ENCODE measurements around the gene MBD3L5. TPM values are rescaled to one million over a fixed set of nuclear protein-coding genes. Genes with fewer than 3 reads are reported as not detected.
A peak's percentile ranks its signal among the peaks of the same experiment; 100 is the strongest.
"Not testable (repeated sequence)": the region's sequence is repeated elsewhere in the genome, so short reads cannot be mapped to it uniquely, and the experiment has no call there.

The MBD3L5 gene
- total RNA-seq, 2 experiments from 2014 or later: not detected

GRCh38 chr19:7040079-7040478 is 9.7 kb downstream of the MBD3L5 start, which contains the start of gene MBD3L4:
MBD3L4 (minus strand) TSS chr19:7040179; CDS start chr19:7040144, 35 bp downstream.
- DNase-seq; H3K27ac Mint-ChIP-seq; POLR2A ChIA-PET; H3K4me3 Mint-ChIP-seq; H3K9me3 Mint-ChIP-seq; H3K4me1 Mint-ChIP-seq (ENCODE audit: low read depth); intact Hi-C loops (cut with micrococcal nuclease); CTCF ChIA-PET; H3K27me3 Mint-ChIP-seq; H3K36me3 Mint-ChIP-seq (ENCODE audit: low read depth); ATAC-seq: not testable (repeated sequence)

- POLR2A ChIA-PET; H3K36me3 Mint-ChIP-seq (ENCODE audit: low read depth); H3K27ac Mint-ChIP-seq; H3K4me1 Mint-ChIP-seq (ENCODE audit: low read depth); H3K27me3 Mint-ChIP-seq; CTCF ChIA-PET; intact Hi-C loops (cut with micrococcal nuclease); H3K4me3 Mint-ChIP-seq; ATAC-seq; DNase-seq; H3K9me3 Mint-ChIP-seq: not testable (repeated sequence)
Observed at GRCh38 chr19:7041563-7041962, 11.2 kb downstream of the MBD3L5 start.

- CTCF ChIA-PET; H3K4me3 Mint-ChIP-seq; POLR2A ChIA-PET; H3K27ac Mint-ChIP-seq; H3K36me3 Mint-ChIP-seq (ENCODE audit: low read depth); H3K4me1 Mint-ChIP-seq (ENCODE audit: low read depth); H3K9me3 Mint-ChIP-seq; intact Hi-C loops (cut with micrococcal nuclease); DNase-seq; ATAC-seq; H3K27me3 Mint-ChIP-seq: not testable (repeated sequence)
Observed at GRCh38 chr19:7049021-7049420, 18.6 kb downstream of the MBD3L5 start, which contains the start of gene MBD3L2. MBD3L2 (plus strand) TSS chr19:7049321; CDS start chr19:7049374, 53 bp downstream.

GRCh38 chr19:7051421-7051820 is 21.0 kb downstream of the MBD3L5 start:
- H3K36me3 Mint-ChIP-seq (ENCODE audit: low read depth); H3K27me3 Mint-ChIP-seq; ATAC-seq; H3K4me1 Mint-ChIP-seq (ENCODE audit: low read depth); intact Hi-C loops (cut with micrococcal nuclease); H3K9me3 Mint-ChIP-seq; POLR2A ChIA-PET; CTCF ChIA-PET; H3K27ac Mint-ChIP-seq; DNase-seq; H3K4me3 Mint-ChIP-seq: not testable (repeated sequence)

GRCh38 chr19:7052896-7053295 is 22.5 kb downstream of the MBD3L5 start:
- CTCF ChIA-PET; POLR2A ChIA-PET; H3K27ac Mint-ChIP-seq; H3K36me3 Mint-ChIP-seq (ENCODE audit: low read depth); H3K4me3 Mint-ChIP-seq; H3K27me3 Mint-ChIP-seq; intact Hi-C loops (cut with micrococcal nuclease); H3K9me3 Mint-ChIP-seq; DNase-seq; H3K4me1 Mint-ChIP-seq (ENCODE audit: low read depth): not testable (repeated sequence)
- ATAC-seq: peak; percentile 51

- H3K9me3 Mint-ChIP-seq; H3K4me3 Mint-ChIP-seq; POLR2A ChIA-PET; intact Hi-C loops (cut with micrococcal nuclease); H3K27ac Mint-ChIP-seq; CTCF ChIA-PET; H3K27me3 Mint-ChIP-seq; H3K4me1 Mint-ChIP-seq (ENCODE audit: low read depth); H3K36me3 Mint-ChIP-seq (ENCODE audit: low read depth); DNase-seq: not testable (repeated sequence)
- ATAC-seq: peak; percentile 47
Observed at GRCh38 chr19:7054635-7055368, 24.4 kb downstream of the MBD3L5 start.

- ATAC-seq; H3K36me3 Mint-ChIP-seq (ENCODE audit: low read depth); H3K4me3 Mint-ChIP-seq; H3K27ac Mint-ChIP-seq; CTCF ChIA-PET; intact Hi-C loops (cut with micrococcal nuclease); H3K4me1 Mint-ChIP-seq (ENCODE audit: low read depth); H3K9me3 Mint-ChIP-seq; H3K27me3 Mint-ChIP-seq; DNase-seq; POLR2A ChIA-PET: not testable (repeated sequence)
Observed at GRCh38 chr19:7055679-7056078, 25.3 kb downstream of the MBD3L5 start.

- H3K4me3 Mint-ChIP-seq; intact Hi-C loops (cut with micrococcal nuclease); H3K36me3 Mint-ChIP-seq (ENCODE audit: low read depth); H3K27ac Mint-ChIP-seq; ATAC-seq; H3K9me3 Mint-ChIP-seq; H3K27me3 Mint-ChIP-seq; DNase-seq; POLR2A ChIA-PET; H3K4me1 Mint-ChIP-seq (ENCODE audit: low read depth); CTCF ChIA-PET: not testable (repeated sequence)
Observed at GRCh38 chr19:7056371-7056770, 26.0 kb downstream of the MBD3L5 start.

- not testable (repeated sequence) for H3K4me1 Mint-ChIP-seq (ENCODE audit: low read depth)
Observed at GRCh38 chr19:7058576-7058975, 28.2 kb downstream of the MBD3L5 start, which contains the start of gene MBD3L3. MBD3L3 (minus strand) TSS chr19:7058676; CDS start chr19:7058605, 71 bp downstream.

GRCh38 chr19:7059977-7060376 is 29.6 kb downstream of the MBD3L5 start:
- H3K9me3 Mint-ChIP-seq; DNase-seq; H3K27me3 Mint-ChIP-seq; H3K4me1 Mint-ChIP-seq (ENCODE audit: low read depth); CTCF ChIA-PET; H3K4me3 Mint-ChIP-seq; POLR2A ChIA-PET; intact Hi-C loops (cut with micrococcal nuclease); H3K36me3 Mint-ChIP-seq (ENCODE audit: low read depth); ATAC-seq; H3K27ac Mint-ChIP-seq: not testable (repeated sequence)

More at GRCh38 chr19:7058576-7058975, 28.2 kb downstream of the MBD3L5 start, which contains the start of gene MBD3L3:
- CTCF ChIA-PET; ATAC-seq; H3K27me3 Mint-ChIP-seq; H3K27ac Mint-ChIP-seq; H3K36me3 Mint-ChIP-seq (ENCODE audit: low read depth); DNase-seq; H3K4me3 Mint-ChIP-seq; H3K9me3 Mint-ChIP-seq; intact Hi-C loops (cut with micrococcal nuclease); POLR2A ChIA-PET: not testable (repeated sequence)
